ENCODE data around the gene MUC13. TPM values are rescaled to one million over a fixed set of nuclear protein-coding genes. Genes with fewer than 3 reads are reported as not detected.

MUC13 gene
- total RNA-seq, 1 experiment from 2014 or later = 0.22 TPM

DNA sequence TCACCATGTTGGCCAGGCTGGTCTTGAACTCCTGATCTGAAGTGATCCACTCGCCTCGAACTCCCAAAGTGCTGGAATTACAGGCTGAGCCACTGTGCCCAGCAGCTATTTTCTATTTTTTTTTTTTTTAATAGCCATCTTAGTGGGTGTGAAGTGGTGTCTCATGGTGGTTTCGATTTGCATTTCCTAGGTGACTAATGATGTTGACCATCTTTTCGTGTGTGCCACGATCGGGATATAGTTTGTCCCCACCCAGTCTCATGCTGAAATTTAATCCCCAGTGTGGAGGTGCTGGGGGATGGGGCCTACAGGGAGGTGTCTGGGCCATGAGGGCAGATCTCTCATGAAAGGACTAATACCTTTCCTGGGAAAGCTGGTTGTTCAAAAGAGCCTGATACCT lies 41.8 kb upstream of the MUC13 start (continued):
- TF ChIP-seq, protein P1, sequence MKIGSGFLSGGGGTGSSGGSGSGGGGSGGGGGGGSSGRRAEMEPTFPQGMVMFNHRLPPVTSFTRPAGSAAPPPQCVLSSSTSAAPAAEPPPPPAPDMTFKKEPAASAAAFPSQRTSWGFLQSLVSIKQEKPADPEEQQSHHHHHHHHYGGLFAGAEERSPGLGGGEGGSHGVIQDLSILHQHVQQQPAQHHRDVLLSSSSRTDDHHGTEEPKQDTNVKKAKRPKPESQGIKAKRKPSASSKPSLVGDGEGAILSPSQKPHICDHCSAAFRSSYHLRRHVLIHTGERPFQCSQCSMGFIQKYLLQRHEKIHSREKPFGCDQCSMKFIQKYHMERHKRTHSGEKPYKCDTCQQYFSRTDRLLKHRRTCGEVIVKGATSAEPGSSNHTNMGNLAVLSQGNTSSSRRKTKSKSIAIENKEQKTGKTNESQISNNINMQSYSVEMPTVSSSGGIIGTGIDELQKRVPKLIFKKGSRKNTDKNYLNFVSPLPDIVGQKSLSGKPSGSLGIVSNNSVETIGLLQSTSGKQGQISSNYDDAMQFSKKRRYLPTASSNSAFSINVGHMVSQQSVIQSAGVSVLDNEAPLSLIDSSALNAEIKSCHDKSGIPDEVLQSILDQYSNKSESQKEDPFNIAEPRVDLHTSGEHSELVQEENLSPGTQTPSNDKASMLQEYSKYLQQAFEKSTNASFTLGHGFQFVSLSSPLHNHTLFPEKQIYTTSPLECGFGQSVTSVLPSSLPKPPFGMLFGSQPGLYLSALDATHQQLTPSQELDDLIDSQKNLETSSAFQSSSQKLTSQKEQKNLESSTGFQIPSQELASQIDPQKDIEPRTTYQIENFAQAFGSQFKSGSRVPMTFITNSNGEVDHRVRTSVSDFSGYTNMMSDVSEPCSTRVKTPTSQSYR (CRISPR knock-in tag; IDR thresholded peaks at IDR 0.05) = no peak
- no peak for TF ChIP-seq ZBTB21 (CRISPR knock-in tag; IDR thresholded peaks at IDR 0.05; ENCODE audit: borderline replicate concordance)
- TF ChIP-seq, protein P2, sequence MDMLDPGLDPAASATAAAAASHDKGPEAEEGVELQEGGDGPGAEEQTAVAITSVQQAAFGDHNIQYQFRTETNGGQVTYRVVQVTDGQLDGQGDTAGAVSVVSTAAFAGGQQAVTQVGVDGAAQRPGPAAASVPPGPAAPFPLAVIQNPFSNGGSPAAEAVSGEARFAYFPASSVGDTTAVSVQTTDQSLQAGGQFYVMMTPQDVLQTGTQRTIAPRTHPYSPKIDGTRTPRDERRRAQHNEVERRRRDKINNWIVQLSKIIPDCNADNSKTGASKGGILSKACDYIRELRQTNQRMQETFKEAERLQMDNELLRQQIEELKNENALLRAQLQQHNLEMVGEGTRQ (CRISPR knock-in tag; IDR thresholded peaks at IDR 0.05) = no peak
- TF ChIP-seq, protein P3, sequence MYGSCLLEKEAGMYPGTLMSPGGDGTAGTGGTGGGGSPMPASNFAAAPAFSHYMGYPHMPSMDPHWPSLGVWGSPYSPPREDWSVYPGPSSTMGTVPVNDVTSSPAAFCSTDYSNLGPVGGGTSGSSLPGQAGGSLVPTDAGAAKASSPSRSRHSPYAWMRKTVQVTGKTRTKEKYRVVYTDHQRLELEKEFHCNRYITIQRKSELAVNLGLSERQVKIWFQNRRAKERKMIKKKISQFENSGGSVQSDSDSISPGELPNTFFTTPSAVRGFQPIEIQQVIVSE (CRISPR knock-in tag; IDR thresholded peaks at IDR 0.05; ENCODE audit: borderline replicate concordance) = no peak
- TF ChIP-seq, protein P4, sequence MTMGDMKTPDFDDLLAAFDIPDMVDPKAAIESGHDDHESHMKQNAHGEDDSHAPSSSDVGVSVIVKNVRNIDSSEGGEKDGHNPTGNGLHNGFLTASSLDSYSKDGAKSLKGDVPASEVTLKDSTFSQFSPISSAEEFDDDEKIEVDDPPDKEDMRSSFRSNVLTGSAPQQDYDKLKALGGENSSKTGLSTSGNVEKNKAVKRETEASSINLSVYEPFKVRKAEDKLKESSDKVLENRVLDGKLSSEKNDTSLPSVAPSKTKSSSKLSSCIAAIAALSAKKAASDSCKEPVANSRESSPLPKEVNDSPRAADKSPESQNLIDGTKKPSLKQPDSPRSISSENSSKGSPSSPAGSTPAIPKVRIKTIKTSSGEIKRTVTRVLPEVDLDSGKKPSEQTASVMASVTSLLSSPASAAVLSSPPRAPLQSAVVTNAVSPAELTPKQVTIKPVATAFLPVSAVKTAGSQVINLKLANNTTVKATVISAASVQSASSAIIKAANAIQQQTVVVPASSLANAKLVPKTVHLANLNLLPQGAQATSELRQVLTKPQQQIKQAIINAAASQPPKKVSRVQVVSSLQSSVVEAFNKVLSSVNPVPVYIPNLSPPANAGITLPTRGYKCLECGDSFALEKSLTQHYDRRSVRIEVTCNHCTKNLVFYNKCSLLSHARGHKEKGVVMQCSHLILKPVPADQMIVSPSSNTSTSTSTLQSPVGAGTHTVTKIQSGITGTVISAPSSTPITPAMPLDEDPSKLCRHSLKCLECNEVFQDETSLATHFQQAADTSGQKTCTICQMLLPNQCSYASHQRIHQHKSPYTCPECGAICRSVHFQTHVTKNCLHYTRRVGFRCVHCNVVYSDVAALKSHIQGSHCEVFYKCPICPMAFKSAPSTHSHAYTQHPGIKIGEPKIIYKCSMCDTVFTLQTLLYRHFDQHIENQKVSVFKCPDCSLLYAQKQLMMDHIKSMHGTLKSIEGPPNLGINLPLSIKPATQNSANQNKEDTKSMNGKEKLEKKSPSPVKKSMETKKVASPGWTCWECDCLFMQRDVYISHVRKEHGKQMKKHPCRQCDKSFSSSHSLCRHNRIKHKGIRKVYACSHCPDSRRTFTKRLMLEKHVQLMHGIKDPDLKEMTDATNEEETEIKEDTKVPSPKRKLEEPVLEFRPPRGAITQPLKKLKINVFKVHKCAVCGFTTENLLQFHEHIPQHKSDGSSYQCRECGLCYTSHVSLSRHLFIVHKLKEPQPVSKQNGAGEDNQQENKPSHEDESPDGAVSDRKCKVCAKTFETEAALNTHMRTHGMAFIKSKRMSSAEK (CRISPR knock-in tag; IDR thresholded peaks at IDR 0.05; ENCODE audit: borderline replicate concordance) = no peak
- TF ChIP-seq, protein P5, sequence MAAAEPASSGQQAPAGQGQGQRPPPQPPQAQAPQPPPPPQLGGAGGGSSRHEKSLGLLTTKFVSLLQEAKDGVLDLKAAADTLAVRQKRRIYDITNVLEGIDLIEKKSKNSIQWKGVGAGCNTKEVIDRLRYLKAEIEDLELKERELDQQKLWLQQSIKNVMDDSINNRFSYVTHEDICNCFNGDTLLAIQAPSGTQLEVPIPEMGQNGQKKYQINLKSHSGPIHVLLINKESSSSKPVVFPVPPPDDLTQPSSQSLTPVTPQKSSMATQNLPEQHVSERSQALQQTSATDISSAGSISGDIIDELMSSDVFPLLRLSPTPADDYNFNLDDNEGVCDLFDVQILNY (CRISPR knock-in tag; IDR thresholded peaks at IDR 0.05) = no peak

DNA sequence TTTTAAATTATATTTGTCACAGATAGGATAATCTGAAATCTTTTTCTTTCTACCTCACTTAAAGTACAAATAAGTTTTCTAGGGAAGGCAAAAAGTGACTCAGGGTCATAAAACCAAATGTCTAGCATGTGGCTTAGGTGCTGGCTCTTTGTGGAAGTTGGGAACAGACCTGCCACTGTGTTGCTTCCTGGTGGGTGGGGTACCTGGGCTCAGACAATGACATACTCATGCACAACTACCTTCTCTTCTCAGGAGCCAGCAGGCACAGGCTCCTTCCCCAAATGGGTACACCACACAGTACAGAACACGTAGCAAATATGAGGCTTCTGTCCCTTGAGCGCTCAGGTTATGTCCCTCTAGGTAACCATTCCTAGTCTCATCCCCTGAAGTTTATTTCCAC lies 40.1 kb upstream of the MUC13 start:
- ATAC-seq = no peak
- peaks cover 15% of the 10 kb centered on the region for H3K9me3 Mint-ChIP-seq
- CTCF ChIA-PET = interaction anchor here (1.2 to 1.5 kb wide), 2 partner anchors 47 to 74 kb away, joined by 3 read pairs; no protein-coding TSS in a partner anchor
- no peak for DNase-seq (ENCODE audit: low spot score)
- H3K27ac Mint-ChIP-seq = no peak overlapping the region
- no peaks in the 10 kb centered on the region for H3K27me3 Mint-ChIP-seq (ENCODE audit: low read depth)
- H3K4me1 Mint-ChIP-seq = no peaks in the 10 kb centered on the region
- H3K4me3 Mint-ChIP-seq = no peak overlapping the region
- peaks cover 17% of the 10 kb centered on the region for H3K36me3 Mint-ChIP-seq
- POLR2A ChIA-PET = no interaction called here
- TF ChIP-seq NR3C1 (CRISPR knock-in tag; conservative IDR thresholded peaks at IDR 0.05; ENCODE audit: low read depth) = no peak
- TF ChIP-seq, protein P6, sequence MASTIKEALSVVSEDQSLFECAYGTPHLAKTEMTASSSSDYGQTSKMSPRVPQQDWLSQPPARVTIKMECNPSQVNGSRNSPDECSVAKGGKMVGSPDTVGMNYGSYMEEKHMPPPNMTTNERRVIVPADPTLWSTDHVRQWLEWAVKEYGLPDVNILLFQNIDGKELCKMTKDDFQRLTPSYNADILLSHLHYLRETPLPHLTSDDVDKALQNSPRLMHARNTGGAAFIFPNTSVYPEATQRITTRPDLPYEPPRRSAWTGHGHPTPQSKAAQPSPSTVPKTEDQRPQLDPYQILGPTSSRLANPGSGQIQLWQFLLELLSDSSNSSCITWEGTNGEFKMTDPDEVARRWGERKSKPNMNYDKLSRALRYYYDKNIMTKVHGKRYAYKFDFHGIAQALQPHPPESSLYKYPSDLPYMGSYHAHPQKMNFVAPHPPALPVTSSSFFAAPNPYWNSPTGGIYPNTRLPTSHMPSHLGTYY (CRISPR knock-in tag; IDR thresholded peaks at IDR 0.05) = no peak
- no peak for TF ChIP-seq FOXP1 (CRISPR knock-in tag; IDR thresholded peaks at IDR 0.05; ENCODE audit: borderline replicate concordance)

DNA sequence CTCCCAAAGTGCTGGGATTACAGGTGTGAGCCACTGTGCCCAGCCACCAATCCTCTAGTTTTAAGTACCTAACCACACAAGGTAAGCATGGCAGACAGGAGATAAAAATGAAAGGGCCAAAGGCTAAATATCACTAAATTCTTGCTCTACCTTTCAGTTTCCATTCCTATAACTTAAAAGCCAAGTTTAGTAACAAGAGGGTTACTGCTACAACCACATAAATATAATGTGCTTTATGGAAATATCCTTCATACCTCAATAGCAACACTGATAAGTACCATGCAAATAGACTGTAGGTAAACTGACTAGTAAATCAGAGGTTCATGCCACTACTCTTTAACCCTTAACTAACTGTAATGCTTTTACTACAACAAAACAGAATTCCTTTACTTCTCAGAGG lies 38.7 kb upstream of the MUC13 start:
- no peak overlapping the region for H3K27ac Mint-ChIP-seq
- DNase-seq (ENCODE audit: low spot score) = no peak
- peaks cover 14% of the 10 kb centered on the region for H3K36me3 Mint-ChIP-seq
- CTCF ChIA-PET = interaction anchor here (1.5 kb wide), 1 partner anchor 72 kb away, joined by 3 read pairs; no protein-coding TSS in a partner anchor
- H3K27me3 Mint-ChIP-seq (ENCODE audit: low read depth) = no peaks in the 10 kb centered on the region
- peaks cover 15% of the 10 kb centered on the region for H3K9me3 Mint-ChIP-seq
- H3K4me3 Mint-ChIP-seq = no peak overlapping the region
- no peak for ATAC-seq
- H3K4me1 Mint-ChIP-seq = no peaks in the 10 kb centered on the region
- POLR2A ChIA-PET = no interaction called here
- TF ChIP-seq HMGA2 (CRISPR knock-in tag; IDR thresholded peaks at IDR 0.05) (no peak), TEAD4 (CRISPR knock-in tag; IDR thresholded peaks at IDR 0.05) (no peak), ZNF138 (CRISPR knock-in tag; conservative IDR thresholded peaks at IDR 0.05) (no peak), ZNF219 (CRISPR knock-in tag; IDR thresholded peaks at IDR 0.05; ENCODE audit: borderline replicate concordance) (no peak), ELF4 (CRISPR knock-in tag; IDR thresholded peaks at IDR 0.05; ENCODE audit: low read depth) (no peak)
- TF ChIP-seq, protein P7, sequence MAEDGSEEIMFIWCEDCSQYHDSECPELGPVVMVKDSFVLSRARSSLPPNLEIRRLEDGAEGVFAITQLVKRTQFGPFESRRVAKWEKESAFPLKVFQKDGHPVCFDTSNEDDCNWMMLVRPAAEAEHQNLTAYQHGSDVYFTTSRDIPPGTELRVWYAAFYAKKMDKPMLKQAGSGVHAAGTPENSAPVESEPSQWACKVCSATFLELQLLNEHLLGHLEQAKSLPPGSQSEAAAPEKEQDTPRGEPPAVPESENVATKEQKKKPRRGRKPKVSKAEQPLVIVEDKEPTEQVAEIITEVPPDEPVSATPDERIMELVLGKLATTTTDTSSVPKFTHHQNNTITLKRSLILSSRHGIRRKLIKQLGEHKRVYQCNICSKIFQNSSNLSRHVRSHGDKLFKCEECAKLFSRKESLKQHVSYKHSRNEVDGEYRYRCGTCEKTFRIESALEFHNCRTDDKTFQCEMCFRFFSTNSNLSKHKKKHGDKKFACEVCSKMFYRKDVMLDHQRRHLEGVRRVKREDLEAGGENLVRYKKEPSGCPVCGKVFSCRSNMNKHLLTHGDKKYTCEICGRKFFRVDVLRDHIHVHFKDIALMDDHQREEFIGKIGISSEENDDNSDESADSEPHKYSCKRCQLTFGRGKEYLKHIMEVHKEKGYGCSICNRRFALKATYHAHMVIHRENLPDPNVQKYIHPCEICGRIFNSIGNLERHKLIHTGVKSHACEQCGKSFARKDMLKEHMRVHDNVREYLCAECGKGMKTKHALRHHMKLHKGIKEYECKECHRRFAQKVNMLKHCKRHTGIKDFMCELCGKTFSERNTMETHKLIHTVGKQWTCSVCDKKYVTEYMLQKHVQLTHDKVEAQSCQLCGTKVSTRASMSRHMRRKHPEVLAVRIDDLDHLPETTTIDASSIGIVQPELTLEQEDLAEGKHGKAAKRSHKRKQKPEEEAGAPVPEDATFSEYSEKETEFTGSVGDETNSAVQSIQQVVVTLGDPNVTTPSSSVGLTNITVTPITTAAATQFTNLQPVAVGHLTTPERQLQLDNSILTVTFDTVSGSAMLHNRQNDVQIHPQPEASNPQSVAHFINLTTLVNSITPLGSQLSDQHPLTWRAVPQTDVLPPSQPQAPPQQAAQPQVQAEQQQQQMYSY (CRISPR knock-in tag; IDR thresholded peaks at IDR 0.05) = no peak
- TF ChIP-seq, protein P8, sequence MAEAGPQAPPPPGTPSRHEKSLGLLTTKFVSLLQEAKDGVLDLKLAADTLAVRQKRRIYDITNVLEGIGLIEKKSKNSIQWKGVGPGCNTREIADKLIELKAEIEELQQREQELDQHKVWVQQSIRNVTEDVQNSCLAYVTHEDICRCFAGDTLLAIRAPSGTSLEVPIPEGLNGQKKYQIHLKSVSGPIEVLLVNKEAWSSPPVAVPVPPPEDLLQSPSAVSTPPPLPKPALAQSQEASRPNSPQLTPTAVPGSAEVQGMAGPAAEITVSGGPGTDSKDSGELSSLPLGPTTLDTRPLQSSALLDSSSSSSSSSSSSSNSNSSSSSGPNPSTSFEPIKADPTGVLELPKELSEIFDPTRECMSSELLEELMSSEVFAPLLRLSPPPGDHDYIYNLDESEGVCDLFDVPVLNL (CRISPR knock-in tag; IDR thresholded peaks at IDR 0.05; ENCODE audit: borderline replicate concordance, low read depth) = no peak

Data from WTC11 (cell line).